IPS DF 6.9 (cell line): Measurements from ENCODE around the gene MTMR12.

Experiments
- DNase-seq: peaks from one replicate; pipeline ENCODE4 v3.0.0-alpha.2; 2013; ENCODE audit warnings: low read depth, low spot score
- H3K27ac ChIP-seq: one replicate; pipeline ENCODE4 v1.5.1; 2013; ENCODE audit warnings: low read length, control low read depth
- H3K27me3 ChIP-seq: 2 replicates; pipeline ENCODE4 v1.6.1; 2013; ENCODE audit warnings: mild to moderate bottlenecking, low read length; ENCODE audit not compliant: control insufficient read depth, insufficient read depth
- H3K36me3 ChIP-seq: 2 replicates; pipeline ENCODE4 v1.6.1; 2013; ENCODE audit warnings: low read length; ENCODE audit not compliant: control insufficient read depth, insufficient read depth
- H3K4me1 ChIP-seq: 2 replicates; pipeline ENCODE4 v1.6.1; 2013; ENCODE audit warnings: low read length; ENCODE audit not compliant: control insufficient read depth, insufficient read depth
- H3K4me3 ChIP-seq: 2 replicates; pipeline ENCODE4 v1.5.1; 2013; ENCODE audit warnings: mild to moderate bottlenecking, low read length
- H3K9me3 ChIP-seq: 2 replicates; pipeline ENCODE4 v1.6.1; 2013; ENCODE audit warnings: low read length, inconsistent platforms; ENCODE audit not compliant: control insufficient read depth, insufficient read depth
- WGBS: extraction: QIAGEN DNeasy Blood & Tissue Kit; methylation state at CpG from one replicate; pipeline ENCODE4 v1.1.7; 2013; ENCODE audit warnings: mixed read lengths, missing lambda C conversion rate; ENCODE audit not compliant: insufficient read length, insufficient coverage; 5-methylcytosine and 5-hydroxymethylcytosine counted together

The MTMR12 gene, protein sequence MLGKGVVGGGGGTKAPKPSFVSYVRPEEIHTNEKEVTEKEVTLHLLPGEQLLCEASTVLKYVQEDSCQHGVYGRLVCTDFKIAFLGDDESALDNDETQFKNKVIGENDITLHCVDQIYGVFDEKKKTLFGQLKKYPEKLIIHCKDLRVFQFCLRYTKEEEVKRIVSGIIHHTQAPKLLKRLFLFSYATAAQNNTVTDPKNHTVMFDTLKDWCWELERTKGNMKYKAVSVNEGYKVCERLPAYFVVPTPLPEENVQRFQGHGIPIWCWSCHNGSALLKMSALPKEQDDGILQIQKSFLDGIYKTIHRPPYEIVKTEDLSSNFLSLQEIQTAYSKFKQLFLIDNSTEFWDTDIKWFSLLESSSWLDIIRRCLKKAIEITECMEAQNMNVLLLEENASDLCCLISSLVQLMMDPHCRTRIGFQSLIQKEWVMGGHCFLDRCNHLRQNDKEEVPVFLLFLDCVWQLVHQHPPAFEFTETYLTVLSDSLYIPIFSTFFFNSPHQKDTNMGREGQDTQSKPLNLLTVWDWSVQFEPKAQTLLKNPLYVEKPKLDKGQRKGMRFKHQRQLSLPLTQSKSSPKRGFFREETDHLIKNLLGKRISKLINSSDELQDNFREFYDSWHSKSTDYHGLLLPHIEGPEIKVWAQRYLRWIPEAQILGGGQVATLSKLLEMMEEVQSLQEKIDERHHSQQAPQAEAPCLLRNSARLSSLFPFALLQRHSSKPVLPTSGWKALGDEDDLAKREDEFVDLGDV

DNA sequence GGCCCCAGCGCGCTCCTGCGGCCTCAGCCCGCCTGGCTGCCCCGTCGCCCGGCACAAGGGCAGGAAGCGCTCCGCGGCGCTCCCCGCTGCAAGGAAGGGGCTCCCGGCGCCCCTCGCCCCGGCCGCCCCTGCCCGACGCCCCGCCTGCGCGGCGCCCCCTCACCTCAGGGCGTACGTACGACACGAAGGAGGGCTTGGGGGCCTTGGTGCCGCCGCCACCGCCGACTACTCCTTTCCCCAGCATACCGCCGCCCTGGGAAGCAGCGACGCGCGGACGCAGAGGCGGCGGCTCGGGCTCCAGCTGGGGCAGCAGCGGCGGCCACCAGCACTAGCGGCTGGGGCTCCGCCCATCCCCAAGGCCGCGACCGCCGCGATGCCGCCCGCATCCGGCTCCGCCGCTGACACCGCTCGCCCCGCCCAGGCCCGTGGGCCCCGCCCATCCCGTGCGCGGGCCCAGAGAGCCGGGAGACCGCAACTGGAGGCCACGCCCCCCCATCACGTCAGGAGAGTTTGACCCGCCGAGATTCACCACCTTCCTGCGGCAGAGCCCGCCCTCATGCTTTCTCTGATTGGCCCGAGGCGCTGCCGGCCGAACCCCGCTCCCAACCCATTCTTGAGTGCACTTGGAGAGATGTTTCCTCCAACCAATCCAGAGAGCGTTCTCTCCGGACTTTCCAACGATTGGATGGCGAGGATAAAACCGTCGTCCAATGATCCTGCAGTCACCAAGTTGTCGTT lies at the start of gene MTMR12:
MTMR12 (minus strand) TSS at position 345 of the 738 bp plus-strand sequence; CDS start at position 244, 101 bp downstream.
- Histone ChIP-seq H3K36me3 (no peaks in the 10 kb centered on the region), H3K4me1 (no peaks in the 10 kb centered on the region; the same call in 1 of the 2 replicates), H3K27me3 (no peaks in the 10 kb centered on the region), H3K27ac (no peak within 1 kb of the TSS), H3K9me3 (no peaks in the 10 kb centered on the region), H3K4me3 (peak within 1 kb of the TSS; percentile 98)
- no CpG with 5 or more reads among the region's 83 CpGs for WGBS
- DNase-seq = peak; percentile 97

DNA sequence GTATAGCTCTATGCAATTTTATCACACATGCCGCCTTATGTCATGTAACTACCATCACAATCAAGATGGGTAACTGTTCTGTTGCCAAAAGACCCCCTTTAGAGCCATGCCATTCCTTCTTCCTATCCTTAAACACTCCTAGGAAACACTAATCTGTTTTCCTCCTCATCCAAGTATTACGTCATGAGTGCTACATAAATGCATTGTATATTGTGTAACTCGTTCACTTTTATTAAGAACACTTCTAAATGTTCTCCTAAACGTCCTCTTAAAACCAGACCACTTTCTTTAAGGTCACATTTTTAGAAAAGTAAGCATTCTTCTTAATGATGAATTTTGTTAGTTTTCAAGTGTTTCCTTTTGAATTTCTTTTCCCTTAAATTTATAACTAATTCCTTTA lies 49.8 kb upstream of the MTMR12 start:
- Histone ChIP-seq H3K4me3 (no peak overlapping the region), H3K27ac (no peak overlapping the region), H3K4me1 (peaks cover 1% of the 10 kb centered on the region; the same call in 1 of the 2 replicates), H3K36me3 (no peaks in the 10 kb centered on the region; the same call in 1 of the 2 replicates), H3K9me3 (no peaks in the 10 kb centered on the region), H3K27me3 (no peaks in the 10 kb centered on the region)
- no CpG with 5 or more reads among the region's 4 CpGs for WGBS
- DNase-seq = no peak

DNA sequence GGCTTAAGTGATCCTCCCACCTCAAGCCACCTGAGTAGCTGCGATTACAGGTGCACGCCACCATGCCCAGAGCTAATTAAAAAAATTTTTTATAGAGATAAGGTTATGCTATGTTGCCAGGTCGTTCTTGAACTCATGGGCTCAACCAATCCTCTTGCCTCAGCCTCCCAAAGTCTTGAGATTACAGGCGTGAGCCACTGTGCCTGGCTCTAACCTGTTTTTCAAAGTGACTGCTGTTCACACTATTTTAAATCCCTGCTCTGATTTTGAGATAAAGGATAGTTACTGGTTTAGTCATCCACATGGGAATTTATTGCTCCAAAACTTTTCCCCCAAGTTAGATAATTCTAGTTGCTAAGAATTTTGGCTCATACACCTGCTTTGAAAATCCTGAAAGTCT lies 48.2 kb upstream of the MTMR12 start:
- no peaks in the 10 kb centered on the region; the same call in 1 of the 2 replicates for H3K36me3 ChIP-seq
- no CpG with 5 or more reads among the region's 4 CpGs for whole genome bisulfite sequencing
- H3K27ac ChIP-seq = no peak overlapping the region
- peaks cover 1% of the 10 kb centered on the region; the same call in 1 of the 2 replicates for H3K4me1 ChIP-seq
- DNase-seq = no peak
- no peaks in the 10 kb centered on the region for H3K27me3 ChIP-seq
- H3K4me3 ChIP-seq = no peak overlapping the region
- no peaks in the 10 kb centered on the region for H3K9me3 ChIP-seq

DNA sequence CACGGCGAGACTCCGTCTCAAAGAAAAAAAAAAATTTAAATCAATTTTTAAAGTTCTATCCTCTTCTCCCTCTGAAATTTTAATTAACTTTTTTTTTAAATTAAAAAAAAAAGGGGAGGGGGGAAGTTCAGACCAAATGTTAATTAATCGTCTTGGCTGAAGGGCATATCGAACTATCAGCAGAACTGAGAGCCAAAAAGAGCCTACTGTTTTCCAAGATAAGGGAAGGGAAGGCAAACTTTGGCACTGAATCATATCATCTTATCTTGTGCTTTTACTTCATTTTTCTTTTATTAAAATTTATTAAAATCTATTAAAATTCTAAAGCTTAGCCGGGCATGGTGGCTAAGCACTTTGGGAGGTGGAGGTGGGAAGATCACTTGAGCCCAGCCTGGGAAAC lies 45.9 kb upstream of the MTMR12 start:
- H3K36me3 ChIP-seq = no peaks in the 10 kb centered on the region; the same call in 1 of the 2 replicates
- no peaks in the 10 kb centered on the region for H3K27me3 ChIP-seq
- no peak overlapping the region for H3K4me3 ChIP-seq
- DNase-seq = no peak
- no peak overlapping the region for H3K27ac ChIP-seq
- no CpG with 5 or more reads among the region's 6 CpGs for WGBS
- H3K9me3 ChIP-seq = no peaks in the 10 kb centered on the region
- peaks cover 1% of the 10 kb centered on the region; the same call in 1 of the 2 replicates for H3K4me1 ChIP-seq

DNA sequence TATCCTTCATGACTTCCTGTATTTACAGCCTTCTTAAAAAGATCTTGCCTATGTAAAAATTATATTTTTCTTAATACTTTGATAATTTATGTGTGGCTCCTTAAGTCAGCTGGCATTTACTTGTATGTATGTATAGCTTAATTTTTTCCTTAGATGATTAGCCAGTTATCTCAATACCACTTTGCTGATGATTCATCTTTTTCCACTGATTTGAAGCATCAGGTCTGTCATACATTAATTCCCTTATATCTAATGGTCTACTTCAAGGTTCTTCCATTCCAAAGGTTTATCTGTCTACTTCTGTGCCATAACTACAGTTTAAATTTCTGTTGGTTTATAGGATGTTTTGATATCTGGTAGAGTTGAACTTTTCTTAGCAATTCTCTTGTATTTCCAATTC lies 44.9 kb upstream of the MTMR12 start:
- H3K27me3 ChIP-seq = no peaks in the 10 kb centered on the region
- DNase-seq = no peak
- no peaks in the 10 kb centered on the region for H3K9me3 ChIP-seq
- peaks cover 1% of the 10 kb centered on the region; the same call in 1 of the 2 replicates for H3K4me1 ChIP-seq
- no peak overlapping the region for H3K27ac ChIP-seq
- no peaks in the 10 kb centered on the region; the same call in 1 of the 2 replicates for H3K36me3 ChIP-seq
- no peak overlapping the region for H3K4me3 ChIP-seq

DNA sequence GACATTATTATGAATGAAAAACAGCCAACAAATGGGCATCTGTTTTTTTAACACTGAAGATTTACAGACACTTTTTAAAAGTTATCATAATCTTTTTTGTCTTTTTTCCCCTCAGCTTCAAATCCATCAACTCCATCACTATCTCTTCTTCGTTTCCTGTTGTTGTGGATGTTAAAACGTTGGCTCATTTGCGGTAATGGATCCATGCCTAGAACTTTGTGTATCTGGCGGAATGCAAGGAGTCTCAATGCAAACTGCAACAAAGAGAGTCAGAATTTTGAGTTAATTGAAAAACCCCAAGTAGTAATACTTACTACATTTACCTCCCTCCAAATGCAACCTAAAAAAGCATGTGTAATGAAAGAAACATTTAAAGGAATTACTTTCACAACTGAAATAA lies 42.9 kb upstream of the MTMR12 start:
- WGBS = no CpG with 5 or more reads among the region's 4 CpGs
- H3K27ac ChIP-seq = no peak overlapping the region
- no peaks in the 10 kb centered on the region for H3K9me3 ChIP-seq
- H3K36me3 ChIP-seq = no peaks in the 10 kb centered on the region
- peaks cover 1% of the 10 kb centered on the region; the same call in 1 of the 2 replicates for H3K4me1 ChIP-seq
- H3K4me3 ChIP-seq = no peak overlapping the region
- no peaks in the 10 kb centered on the region for H3K27me3 ChIP-seq
- DNase-seq = no peak

DNA sequence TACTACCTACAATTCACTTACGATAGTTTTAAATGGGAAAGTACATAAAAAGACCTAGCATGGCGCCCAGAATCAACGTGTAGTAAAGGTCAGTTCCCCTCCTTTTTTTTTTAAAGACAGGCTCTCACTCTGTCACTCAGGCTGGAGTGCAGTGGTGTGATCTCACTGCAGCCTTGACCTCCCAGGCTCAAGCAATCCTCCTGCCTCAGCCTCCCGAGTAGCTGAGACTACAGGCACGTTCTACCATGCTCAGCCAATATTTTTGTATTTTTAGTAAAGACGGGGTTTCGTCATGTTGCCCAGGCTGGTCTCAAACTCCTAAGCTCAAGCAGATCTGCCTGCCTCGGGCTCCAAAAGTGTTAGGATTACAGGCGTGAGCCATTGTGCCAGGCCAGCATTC lies 40.7 kb upstream of the MTMR12 start:
- WGBS = no CpG with 5 or more reads among the region's 9 CpGs

DNA sequence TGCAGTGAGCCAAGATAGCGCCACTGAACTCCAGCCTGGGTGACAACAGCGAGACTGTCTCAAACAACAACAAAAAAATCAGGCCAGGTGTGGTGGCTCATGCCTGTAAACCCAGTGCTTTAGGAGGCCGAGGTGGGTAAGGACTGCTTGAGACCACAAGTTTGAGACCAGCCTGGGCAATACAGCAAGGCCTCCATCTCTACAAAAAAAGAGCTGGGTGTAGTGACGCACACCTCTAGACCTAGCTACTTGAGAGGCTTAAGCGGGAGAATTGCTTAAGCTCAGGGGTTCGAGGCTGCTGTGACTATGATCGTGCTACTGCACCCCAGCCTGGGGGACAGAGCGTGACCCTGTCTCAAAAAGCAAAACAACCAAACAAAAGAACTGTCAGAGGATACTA lies 39.9 kb upstream of the MTMR12 start:
- Histone ChIP-seq H3K9me3 (no peaks in the 10 kb centered on the region), H3K27me3 (no peaks in the 10 kb centered on the region), H3K27ac (no peak overlapping the region), H3K4me1 (no peaks in the 10 kb centered on the region), H3K4me3 (no peak overlapping the region), H3K36me3 (no peaks in the 10 kb centered on the region)
- no CpG with 5 or more reads among the region's 8 CpGs for WGBS
- no peak for DNase-seq

More for the DNA sequence above, 40.7 kb upstream of the MTMR12 start:
- H3K27me3 ChIP-seq = no peaks in the 10 kb centered on the region
- no peaks in the 10 kb centered on the region for H3K9me3 ChIP-seq
- no peaks in the 10 kb centered on the region for H3K36me3 ChIP-seq
- H3K4me3 ChIP-seq = no peak overlapping the region
- no peak for DNase-seq
- no peaks in the 10 kb centered on the region for H3K4me1 ChIP-seq
- H3K27ac ChIP-seq = no peak overlapping the region

DNA sequence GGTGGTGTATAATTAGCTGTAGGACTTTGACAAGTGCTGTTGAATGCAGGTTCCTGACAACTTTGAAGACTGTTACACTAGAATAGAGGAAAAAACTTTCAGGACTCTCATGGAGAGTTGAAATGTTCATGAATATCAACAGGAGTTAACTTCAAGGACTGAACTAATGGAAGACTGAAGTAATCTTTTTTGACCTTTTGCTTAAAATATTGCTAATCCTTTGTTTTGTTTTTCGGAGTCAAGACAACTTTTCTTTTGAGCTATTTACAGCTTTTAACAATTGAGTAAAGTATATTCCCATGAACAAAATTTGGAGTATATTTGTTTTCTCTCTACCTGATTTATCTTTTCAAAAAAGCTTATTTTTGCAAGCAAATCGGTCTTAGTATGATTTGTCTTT lies 34.1 kb upstream of the MTMR12 start:
- Histone ChIP-seq H3K4me3 (no peak overlapping the region), H3K9me3 (0 out of 2 replicates have a peak, but pooled peaks cover 1% of the 10 kb centered on the region), H3K36me3 (no peaks in the 10 kb centered on the region), H3K27me3 (no peaks in the 10 kb centered on the region), H3K27ac (no peak overlapping the region), H3K4me1 (no peaks in the 10 kb centered on the region)
- DNase-seq = no peak
- WGBS = no CpG with 5 or more reads among the region's 2 CpGs

DNA sequence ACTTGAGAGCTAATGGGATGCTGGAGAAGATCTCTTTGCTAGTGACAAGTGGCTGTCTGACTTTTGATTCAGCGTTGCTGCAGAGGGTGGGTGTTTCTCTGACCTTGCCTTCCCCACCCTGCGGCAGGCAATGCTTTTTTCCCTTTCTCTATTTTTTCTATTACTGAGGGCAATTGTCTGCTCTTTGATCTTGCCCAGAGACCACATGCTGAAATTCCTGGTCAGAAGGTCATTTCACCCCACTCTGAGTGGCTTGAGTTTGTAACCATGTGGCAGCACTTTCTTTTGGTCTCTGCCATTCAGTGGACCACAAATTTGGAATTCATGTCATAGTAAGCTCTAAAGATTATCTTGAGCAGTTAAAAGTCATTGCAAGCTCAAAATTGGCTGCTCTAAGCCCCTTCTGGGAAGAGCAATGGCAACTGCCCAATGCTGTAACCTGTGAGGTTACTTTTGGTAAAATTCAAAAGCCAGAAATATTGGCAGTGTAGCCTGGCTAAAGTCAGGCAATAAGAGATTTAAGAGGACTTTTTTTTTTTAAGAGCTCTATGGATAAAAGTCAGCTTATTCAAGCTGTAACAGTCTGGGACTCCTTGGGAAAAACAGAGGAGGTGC lies 30.4 kb upstream of the MTMR12 start:
- H3K4me1 ChIP-seq = no peaks in the 10 kb centered on the region
- peaks cover 4% of the 10 kb centered on the region; the same call in 1 of the 2 replicates for H3K9me3 ChIP-seq
- H3K4me3 ChIP-seq = no peak overlapping the region
- H3K27me3 ChIP-seq = no peaks in the 10 kb centered on the region
- no peak for DNase-seq
- no peak overlapping the region for H3K27ac ChIP-seq
- no CpG with 5 or more reads among the region's 2 CpGs for whole genome bisulfite sequencing
- no peaks in the 10 kb centered on the region for H3K36me3 ChIP-seq
